Astrocyte of the cerebellum (primary cell): ENCODE results near the gene PIM1.

Experiments
- DNase-seq: peaks from one replicate; pipeline ENCODE4 v3.0.0-alpha.2; 2011; ENCODE audit warnings: low read depth
- H3K4me3 ChIP-seq: 2 replicates; pipeline ENCODE4 v1.5.1; 2011; ENCODE audit warnings: mild to moderate bottlenecking, low read depth, low read length, moderate library complexity
- CTCF ChIP-seq: IDR thresholded peaks from 2 replicates; pipeline ENCODE4 v1.5.1; 2012; ENCODE audit warnings: low read length, low read depth, moderate library complexity, mild to moderate bottlenecking; ENCODE audit errors: missing control alignments
- in situ Hi-C: cut with HindIII; loops from 2 replicates; pipeline ENCODE4 v1.10.0; 2017; ENCODE audit warnings: low sequenced_read_pairs

The PIM1 gene

GRCh38 chr6:37171201-37171969 is 1.4 kb downstream of the PIM1 start:
- DNase-seq: no peak

GRCh38 chr6:37171970-37172812 is 2.2 kb downstream of the PIM1 start:
- DNase-seq: peak; percentile 91
- peak overlapping the region; percentile 96 for H3K4me3 ChIP-seq
- in situ Hi-C loops: no loop called here
- peak; percentile 90 for TF ChIP-seq CTCF

More at GRCh38 chr6:37171201-37171969, 1.4 kb downstream of the PIM1 start:
- in situ Hi-C loops: no loop called here
- H3K4me3 ChIP-seq: peak overlapping the region; percentile 96
- no peak for TF ChIP-seq CTCF

GRCh38 chr6:37172912-37173492 is 3.0 kb downstream of the PIM1 start:
- H3K4me3 ChIP-seq: peak overlapping the region; percentile 96
- DNase-seq: no peak
- TF ChIP-seq CTCF: no peak
- in situ Hi-C loops: no loop called here

GRCh38 chr6:37173493-37174195 is 3.7 kb downstream of the PIM1 start:
- peak overlapping the region; percentile 96 for H3K4me3 ChIP-seq
- DNase-seq: no peak
- in situ Hi-C loops: no loop called here
- no peak for TF ChIP-seq CTCF

GRCh38 chr6:37174196-37174514 is 4.2 kb downstream of the PIM1 start:
- TF ChIP-seq CTCF: no peak
- in situ Hi-C loops: no loop called here
- no peak overlapping the region for H3K4me3 ChIP-seq
- no peak for DNase-seq
